ENCODE measurements around the gene ATP9A. TPM values are rescaled to one million over a fixed set of nuclear protein-coding genes. Genes with fewer than 3 reads are reported as not detected.

ATP9A gene
- total and polyA plus RNA-seq, 10 of the 15 experiments (the other 5 are each of a cell fraction or from before 2014, with no cell fraction given): 0.03 to 0.81 (median 0.14) TPM

GRCh38 chr20:51648571-51648947 is 119.6 kb downstream of the ATP9A start:
- SMC1A ChIA-PET (ENCODE audit: uncharacterized antibody, unreplicated experiment): no interaction called here
- in situ Hi-C loops (cut with MboI) (no loop called here), intact Hi-C loops (cut with micrococcal nuclease; ENCODE audit: unreplicated experiment) (no loop called here)
- ATAC-seq: no peak
- RAD21 ChIA-PET (ENCODE audit: unreplicated experiment): no interaction called here
- Histone ChIP-seq H3K36me3 (ENCODE audit: control insufficient read depth in 2 of 2, insufficient read depth in 2 of 2, low read length in 1 of 2) (no peaks in the 10 kb centered on the region), H3K9ac (ENCODE audit: control insufficient read depth, insufficient read depth, low read length) (no peak overlapping the region), H3K9me3 (replicated peaks; ENCODE audit: control insufficient read depth, insufficient read depth, low read length) (no peaks in the 10 kb centered on the region), H3K79me2 (ENCODE audit: control insufficient read depth, insufficient read depth, low read length) (no peaks in the 10 kb centered on the region), H2AFZ (ENCODE audit: control insufficient read depth, low read depth, low read length) (no peak overlapping the region), H4K20me1 (ENCODE audit: control insufficient read depth, insufficient read depth) (no peaks in the 10 kb centered on the region), H3K4me2 (ENCODE audit: control insufficient read depth, insufficient read depth) (no peak overlapping the region), H3K27me3 (replicated peaks in 1 of 2; ENCODE audit: control insufficient read depth in 2 of 2, insufficient read depth in 2 of 2, low read length in 1 of 2) (no peaks in the 10 kb centered on the region; a peak in 1 of 4 replicates), H3K4me3 (no peak overlapping the region), H3K27ac (ENCODE audit: control insufficient read depth, insufficient read depth) (no peak overlapping the region), H3K4me1 (ENCODE audit: control insufficient read depth, insufficient read depth, low read length) (no peaks in the 10 kb centered on the region)
- POLR2A ChIA-PET: no interaction called here
- CTCF ChIA-PET: no interaction called here
- WGBS (ENCODE audit: insufficient coverage, insufficient replicate concordance, low lambda C conversion rate, missing lambda C conversion rate): 93% methylated on average over 2 of the region's 2 CpGs
- DNase-seq (ENCODE audit: low read depth, low spot score): no peak
- TF ChIP-seq HDGF (IDR thresholded peaks at IDR 0.05) (no peak), PAX5 (IDR thresholded peaks at IDR 0.05; ENCODE audit: borderline replicate concordance, low read depth, low read length) (no peak), ATF7 (IDR thresholded peaks at IDR 0.05; ENCODE audit: low read depth) (no peak), BMI1 (IDR thresholded peaks at IDR 0.05; ENCODE audit: borderline replicate concordance) (no peak), USF2 (IDR thresholded peaks at IDR 0.05; ENCODE audit: borderline replicate concordance, low read depth, low read length) (no peak), PBX3 (IDR thresholded peaks at IDR 0.05; ENCODE audit: insufficient replicate concordance, low read depth, low read length) (no peak), MLLT1 (IDR thresholded peaks at IDR 0.05) (no peak), YBX1 (IDR thresholded peaks at IDR 0.05) (no peak)
- BruUV-seq (replicated peaks): no TSS peak
- FAIRE-seq: no peak

Data from GM12878 (cell line).